Measurements from ENCODE around the gene GFAP. TPM values are rescaled to one million over a fixed set of nuclear protein-coding genes. Genes with fewer than 3 reads are reported as not detected.

Gene GFAP
- total RNA-seq, 2 experiments from 2014 or later, result not detected

DNA sequence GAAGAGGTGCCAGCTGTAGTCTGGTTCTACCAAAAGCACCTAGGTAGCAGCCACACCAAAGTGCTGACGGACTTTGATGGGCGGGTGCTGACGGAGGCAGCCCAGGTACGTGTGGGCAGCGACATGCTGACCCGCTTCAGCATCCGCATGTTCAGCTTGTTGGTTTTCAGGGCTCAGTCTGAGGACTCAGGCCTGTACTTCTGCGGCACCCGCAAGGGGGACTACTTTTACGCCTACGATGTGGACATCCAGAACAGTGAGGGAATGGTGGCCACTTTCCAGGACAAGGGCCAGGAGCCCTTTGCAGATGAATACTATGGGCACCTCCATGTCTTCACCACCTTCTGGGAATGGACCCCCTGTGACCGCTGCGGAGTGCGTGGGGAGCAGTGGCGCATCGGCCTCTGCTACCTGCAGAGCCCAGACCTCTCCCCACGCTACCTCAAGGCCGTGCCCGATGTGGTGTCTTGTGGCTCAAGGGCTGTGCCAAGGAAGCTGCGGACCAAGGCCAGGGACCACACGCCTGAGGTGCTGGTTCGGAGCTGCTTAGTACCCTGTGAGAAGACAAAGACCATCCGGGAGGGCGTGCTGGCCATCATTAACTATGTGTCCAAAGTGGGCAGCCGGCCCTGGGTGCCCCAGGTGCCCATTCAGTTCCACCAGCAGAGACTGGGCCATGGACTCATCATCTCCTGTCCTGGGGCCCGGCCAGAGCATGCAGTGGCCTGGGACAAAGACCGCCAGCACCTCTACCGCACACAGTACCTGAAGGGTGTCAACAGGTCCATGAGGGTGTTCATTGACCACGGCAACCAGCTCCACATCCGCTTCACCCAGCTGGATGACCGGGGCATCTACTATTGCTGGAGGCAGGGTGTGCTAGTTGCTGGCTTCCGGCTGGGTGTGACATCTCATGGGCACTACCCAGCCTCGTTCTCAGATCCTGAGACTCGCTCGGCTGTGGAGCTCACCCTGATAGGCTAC lies 11.0 kb downstream of the GFAP start:
- H3K27ac Mint-ChIP-seq, result no peak overlapping the region
- H3K4me1 Mint-ChIP-seq (ENCODE audit: low read depth), result peaks cover 12% of the 10 kb centered on the region
- POLR2A ChIA-PET, result no interaction called here
- peak in 1 of 14 experiments; percentile 16 for DNase-seq
- no peaks in the 10 kb centered on the region for H3K9me3 Mint-ChIP-seq
- intact Hi-C loops (cut with DNase I, micrococcal nuclease), result loop anchor here in 1 of 2 experiments (5.0 kb wide), 1 partner anchor 228 kb away; the partner anchor contains the start of gene PLCD3
- Histone ChIP-seq H3K27ac (ENCODE audit: low read depth in 1 of 2, low read length in 2 of 2) (no peak overlapping the region), H3K27me3 (ENCODE audit: control insufficient read depth in 1 of 2, insufficient read depth in 2 of 2, low read length in 2 of 2) (no peaks in the 10 kb centered on the region), H3K9me3 (ENCODE audit: control insufficient read depth in 1 of 2, insufficient read depth in 1 of 2, low read length in 2 of 2) (no peaks in the 10 kb centered on the region), H3K4me1 (ENCODE audit: insufficient read depth, low read length) (peaks cover 9% of the 10 kb centered on the region), H3K4me3 (ENCODE audit: low read length) (no peak overlapping the region), H3K36me3 (ENCODE audit: insufficient read depth, low read length) (no peaks in the 10 kb centered on the region)
- H3K36me3 Mint-ChIP-seq (ENCODE audit: low read depth), result peaks cover 3% of the 10 kb centered on the region
- peaks cover 23% of the 10 kb centered on the region for H3K27me3 Mint-ChIP-seq
- TF ChIP-seq, protein P1, sequence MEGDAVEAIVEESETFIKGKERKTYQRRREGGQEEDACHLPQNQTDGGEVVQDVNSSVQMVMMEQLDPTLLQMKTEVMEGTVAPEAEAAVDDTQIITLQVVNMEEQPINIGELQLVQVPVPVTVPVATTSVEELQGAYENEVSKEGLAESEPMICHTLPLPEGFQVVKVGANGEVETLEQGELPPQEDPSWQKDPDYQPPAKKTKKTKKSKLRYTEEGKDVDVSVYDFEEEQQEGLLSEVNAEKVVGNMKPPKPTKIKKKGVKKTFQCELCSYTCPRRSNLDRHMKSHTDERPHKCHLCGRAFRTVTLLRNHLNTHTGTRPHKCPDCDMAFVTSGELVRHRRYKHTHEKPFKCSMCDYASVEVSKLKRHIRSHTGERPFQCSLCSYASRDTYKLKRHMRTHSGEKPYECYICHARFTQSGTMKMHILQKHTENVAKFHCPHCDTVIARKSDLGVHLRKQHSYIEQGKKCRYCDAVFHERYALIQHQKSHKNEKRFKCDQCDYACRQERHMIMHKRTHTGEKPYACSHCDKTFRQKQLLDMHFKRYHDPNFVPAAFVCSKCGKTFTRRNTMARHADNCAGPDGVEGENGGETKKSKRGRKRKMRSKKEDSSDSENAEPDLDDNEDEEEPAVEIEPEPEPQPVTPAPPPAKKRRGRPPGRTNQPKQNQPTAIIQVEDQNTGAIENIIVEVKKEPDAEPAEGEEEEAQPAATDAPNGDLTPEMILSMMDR (IDR thresholded peaks at IDR 0.05), result no peak
- no peak overlapping the region for H3K4me3 Mint-ChIP-seq
- no peak for ATAC-seq (ENCODE audit: poor library complexity)
- CTCF ChIA-PET, result no interaction called here

DNA sequence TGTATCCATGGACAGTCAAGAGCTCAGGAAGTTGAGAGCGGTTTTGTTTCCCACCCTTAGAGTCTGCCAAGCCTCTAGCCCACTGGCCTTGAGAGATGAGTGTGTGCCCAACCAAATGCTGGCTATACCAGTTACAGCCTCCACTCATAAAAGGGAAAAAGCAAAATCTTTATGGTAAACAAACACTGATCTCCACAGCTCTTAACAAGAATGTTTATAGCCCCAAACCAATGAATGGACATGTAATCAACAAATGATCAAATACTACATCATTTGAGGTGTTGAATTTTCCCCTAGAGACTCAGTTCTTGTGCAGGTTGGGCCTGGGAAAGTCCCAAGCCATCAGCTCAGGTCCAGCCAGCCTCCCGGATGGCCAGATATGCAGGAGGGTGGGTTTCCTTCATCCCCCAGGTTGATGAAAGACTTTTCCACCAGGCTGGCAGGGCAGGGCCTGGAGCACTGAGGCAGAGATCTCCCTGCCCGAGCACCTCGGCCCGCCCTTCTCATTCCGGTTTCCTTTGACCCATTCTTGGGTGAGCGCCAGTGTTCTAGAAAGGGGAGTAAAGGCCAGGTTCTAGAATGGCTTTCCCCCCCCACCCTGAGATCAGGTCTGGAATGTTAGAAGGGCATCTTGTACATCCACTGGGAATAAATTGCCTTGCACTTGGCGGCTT lies 12.2 kb downstream of the GFAP start:
- intact Hi-C loops (cut with DNase I, micrococcal nuclease), result loop anchor here in 1 of 2 experiments (5.0 kb wide), 1 partner anchor 229 kb away; the partner anchor contains the start of gene PLCD3

More for the DNA sequence above, 12.2 kb downstream of the GFAP start:
- no peaks in the 10 kb centered on the region for H3K9me3 Mint-ChIP-seq
- peaks cover 14% of the 10 kb centered on the region for H3K36me3 Mint-ChIP-seq (ENCODE audit: low read depth)
- Histone ChIP-seq H3K27ac (ENCODE audit: low read depth in 1 of 2, low read length in 2 of 2) (no peak overlapping the region), H3K4me3 (ENCODE audit: low read length) (no peak overlapping the region), H3K9me3 (ENCODE audit: control insufficient read depth in 1 of 2, insufficient read depth in 1 of 2, low read length in 2 of 2) (no peaks in the 10 kb centered on the region), H3K27me3 (ENCODE audit: control insufficient read depth in 1 of 2, insufficient read depth in 2 of 2, low read length in 2 of 2) (no peaks in the 10 kb centered on the region), H3K36me3 (ENCODE audit: insufficient read depth, low read length) (no peaks in the 10 kb centered on the region), H3K4me1 (ENCODE audit: insufficient read depth, low read length) (peaks cover 17% of the 10 kb centered on the region)
- ChIA-PET POLR2A (no interaction called here), CTCF (interaction anchor here (0.6 kb wide), 1 partner anchor 29 kb away, joined by 3 read pairs; no protein-coding TSS in a partner anchor)
- ATAC-seq (ENCODE audit: poor library complexity) (no peak), DNase-seq (peak in 1 of 14 experiments; percentile 14)
- H3K4me3 Mint-ChIP-seq, result no peak overlapping the region
- H3K4me1 Mint-ChIP-seq (ENCODE audit: low read depth), result peaks cover 23% of the 10 kb centered on the region
- peaks cover 23% of the 10 kb centered on the region for H3K27me3 Mint-ChIP-seq
- H3K27ac Mint-ChIP-seq, result no peak overlapping the region
- TF ChIP-seq, protein P1 (IDR thresholded peaks at IDR 0.05), result no peak

All from CD4-positive, alpha-beta T cell (primary cell).